H1 (cell line): ENCODE data around the gene BTNL3. TPM values are rescaled to one million over a fixed set of nuclear protein-coding genes. Genes with fewer than 3 reads are reported as not detected.

Experiments
- CTCF ChIA-PET: fragments of 300-600 bp; sonication (Branson Sonifier 250); formaldehyde crosslinking; loops from one replicate; lab custom pipeline; 2021; ENCODE audit not compliant: partially characterized antibody; lab: Charles Lee
- POLR2A ChIA-PET: fragments of 300-600 bp; sonication (Branson Sonifier 250); formaldehyde crosslinking; loops from one replicate; lab custom pipeline; 2021; ENCODE audit warnings: inconsistent platforms; ENCODE audit not compliant: partially characterized antibody; lab: Charles Lee
- DNase-seq, 2 experiments: peaks; one replicate each; pipeline versions ENCODE4 v3.0.0 to v3.0.0-alpha.2; 2010 to 2022; ENCODE audit warnings: low spot score in 2 of 2, low read depth in 1 of 2, mixed read lengths in 1 of 2
- FAIRE-seq: peaks from 2 replicates; lab custom pipeline; 2011; peaks lifted over from hg19 to GRCh38; lab: Jason Lieb, UNC
- H2AFZ ChIP-seq: 2 replicates; pipeline ENCODE4 v1.8.1; 2012; ENCODE audit warnings: low read length, inconsistent platforms
- H2AK5ac ChIP-seq: 2 replicates; pipeline ENCODE4 v1.6.1; 2013; ENCODE audit warnings: low read depth, low read length
- H2BK120ac ChIP-seq: replicated peaks from 2 replicates; pipeline ENCODE3; 2013; ENCODE audit warnings: low read depth, low read length, inconsistent platforms
- H2BK12ac ChIP-seq: 2 replicates; pipeline ENCODE4 v1.6.1; 2013; ENCODE audit warnings: low read depth, low read length
- H2BK15ac ChIP-seq: 2 replicates; pipeline ENCODE4 v1.6.1; 2013; ENCODE audit warnings: low read length
- H2BK20ac ChIP-seq: 2 replicates; pipeline ENCODE4 v1.6.1; 2013; ENCODE audit warnings: low read length
- H2BK5ac ChIP-seq: 2 replicates; pipeline ENCODE4 v1.6.1; 2013; ENCODE audit warnings: low read depth, low read length
- H3K14ac ChIP-seq: 2 replicates; pipeline ENCODE4 v1.6.1; 2013; ENCODE audit warnings: inconsistent platforms; ENCODE audit not compliant: insufficient read length
- H3K18ac ChIP-seq: 2 replicates; pipeline ENCODE4 v1.6.1; 2013; ENCODE audit warnings: low read length; ENCODE audit errors: extremely low read depth
- H3K23ac ChIP-seq: 2 replicates; pipeline ENCODE4 v1.6.1; 2013; ENCODE audit warnings: inconsistent platforms; ENCODE audit not compliant: insufficient read length
- H3K23me2 ChIP-seq: 2 replicates; pipeline ENCODE4 v1.6.1; 2013; ENCODE audit warnings: low read depth, low read length
- H3K27ac ChIP-seq: 2 replicates; pipeline ENCODE4 v1.6.1; 2011; ENCODE audit warnings: low read depth, low read length, inconsistent platforms
- H3K27me3 ChIP-seq, 4 experiments: replicated peaks in 1 of 4; 1 replicate in 1 of 4; 2 replicates in 3 of 4; pipeline versions ENCODE4 v1.6.1 to v1.8.1; 2011 to 2013; ENCODE audit warnings: low read length in 3 of 4, mild to moderate bottlenecking in 3 of 4, inconsistent platforms in 2 of 4, mixed read lengths in 2 of 4, moderate library complexity in 1 of 4; ENCODE audit not compliant: control insufficient read depth in 3 of 4, insufficient read depth in 3 of 4; ENCODE audit errors: extremely low read depth in 1 of 4
- H3K36me3 ChIP-seq, 4 experiments: 2 replicates each; pipeline versions ENCODE4 v1.6.1 to v1.8.1; 2011 to 2013; ENCODE audit warnings: mild to moderate bottlenecking in 4 of 4, low read length in 3 of 4, moderate library complexity in 2 of 4, control low read depth in 1 of 4, inconsistent platforms in 1 of 4; ENCODE audit not compliant: insufficient read depth in 4 of 4, control insufficient read depth in 2 of 4
- H3K4ac ChIP-seq: replicated peaks from 2 replicates; pipeline ENCODE3; 2013; ENCODE audit warnings: low read length, low read depth, mixed read lengths, inconsistent platforms; ENCODE audit not compliant: insufficient read length
- H3K4me1 ChIP-seq, 4 experiments: replicated peaks in 1 of 4; 1 replicate in 1 of 4; 2 replicates in 3 of 4; pipeline versions ENCODE4 v1.6.1 to v1.8.1; 2011 to 2013; ENCODE audit warnings: low read length in 3 of 4, inconsistent platforms in 2 of 4, mixed read lengths in 1 of 4; ENCODE audit not compliant: insufficient read depth in 4 of 4, control insufficient read depth in 3 of 4
- H3K4me2 ChIP-seq, 2 experiments: 2 replicates each; pipeline versions ENCODE4 v1.6.1 to v1.8.1; 2011 to 2013; ENCODE audit warnings: low read depth in 2 of 2, low read length in 2 of 2, control low read depth in 1 of 2, inconsistent platforms in 1 of 2, mild to moderate bottlenecking in 1 of 2; ENCODE audit not compliant: insufficient read depth in 1 of 2
- H3K4me3 ChIP-seq, 4 experiments: fragments of 200-600, 300-600 bp in 1 of 4; sonication (generic), shearing (Covaris generic), sonication (Bioruptor Twin) in 1 of 4; 2 replicates each; pipeline versions ENCODE4 v1.5.1 to v1.8.1; 2011 to 2016; ENCODE audit warnings: low read length in 4 of 4, low read depth in 3 of 4, control low read depth in 2 of 4, inconsistent platforms in 2 of 4, mild to moderate bottlenecking in 2 of 4, mixed read lengths in 1 of 4, moderate library complexity in 1 of 4; ENCODE audit not compliant: insufficient read depth in 2 of 4; ENCODE audit errors: extremely low read depth in 1 of 4
- H3K56ac ChIP-seq: replicated peaks from 2 replicates; pipeline ENCODE3; 2013; ENCODE audit warnings: low read depth, mild to moderate bottlenecking, mixed read lengths, low read length, inconsistent platforms; ENCODE audit not compliant: insufficient read length
- H3K79me1 ChIP-seq: 2 replicates; pipeline ENCODE4 v1.6.1; 2013; ENCODE audit warnings: low read depth, low read length, control low read depth
- H3K79me2 ChIP-seq, 2 experiments: 2 replicates each; pipeline versions ENCODE4 v1.6.1 to v1.8.1; 2012 to 2013; ENCODE audit warnings: low read length in 2 of 2, mild to moderate bottlenecking in 2 of 2, inconsistent platforms in 1 of 2; ENCODE audit not compliant: insufficient read depth in 2 of 2, control insufficient read depth in 1 of 2
- H3K9ac ChIP-seq, 4 experiments: replicated peaks in 1 of 4; 1 replicate in 1 of 4; 2 replicates in 3 of 4; pipeline versions ENCODE4 v1.6.1 to v1.8.1; 2011 to 2013; ENCODE audit warnings: low read depth in 3 of 4, low read length in 3 of 4, control low read depth in 2 of 4, mild to moderate bottlenecking in 2 of 4, moderate library complexity in 2 of 4, inconsistent platforms in 1 of 4; ENCODE audit errors: extremely low read depth in 1 of 4
- H3K9me3 ChIP-seq, 2 experiments: 2 replicates each; pipeline versions ENCODE4 v1.6.1 to v1.8.1; 2012 to 2013; ENCODE audit warnings: mild to moderate bottlenecking in 2 of 2, moderate library complexity in 2 of 2, control low read depth in 1 of 2, inconsistent platforms in 1 of 2, low read depth in 1 of 2, low read length in 1 of 2, mixed read lengths in 1 of 2; ENCODE audit not compliant: insufficient read depth in 2 of 2
- H4K20me1 ChIP-seq, 2 experiments: replicated peaks in 1 of 2; 2 replicates each; pipeline versions ENCODE3 to v1.8.1; 2011 to 2013; ENCODE audit warnings: inconsistent platforms in 2 of 2, low read length in 2 of 2, mild to moderate bottlenecking in 1 of 2; ENCODE audit not compliant: insufficient read depth in 2 of 2, control insufficient read depth in 1 of 2
- H4K5ac ChIP-seq: 2 replicates; pipeline ENCODE4 v1.6.1; 2013; ENCODE audit warnings: low read length, low read depth, mixed read lengths, inconsistent platforms; ENCODE audit not compliant: insufficient read length
- H4K8ac ChIP-seq: 2 replicates; pipeline ENCODE4 v1.8.0; 2013; ENCODE audit warnings: mild to moderate bottlenecking, moderate library complexity, low read length, inconsistent platforms; ENCODE audit not compliant: insufficient read depth; ENCODE audit errors: extremely low read depth
- H4K91ac ChIP-seq: replicated peaks from 2 replicates; pipeline ENCODE3; 2013; ENCODE audit warnings: low read length, mixed read lengths, inconsistent platforms; ENCODE audit not compliant: insufficient read length
- BACH1 ChIP-seq: IDR thresholded peaks from 2 replicates; pipeline ENCODE4 v1.6.1; 2012; ENCODE audit warnings: low read length, improper control_type of control experiment
- HDAC2 ChIP-seq, 2 experiments: fragments of 300-600 bp in 1 of 2; sonication (generic) in 1 of 2; IDR thresholded peaks; 2 replicates each; pipeline ENCODE4 v1.6.1; 2011 to 2012; ENCODE audit warnings: low read depth in 2 of 2, low read length in 2 of 2, mild to moderate bottlenecking in 2 of 2, moderate library complexity in 2 of 2, borderline replicate concordance in 1 of 2, inconsistent platforms in 1 of 2
- POU5F1 ChIP-seq: IDR thresholded peaks from 2 replicates; pipeline ENCODE4 v1.6.1; 2011; ENCODE audit warnings: low read depth, mild to moderate bottlenecking, low read length, moderate library complexity
- TBP ChIP-seq: IDR thresholded peaks from 2 replicates; pipeline ENCODE4 v1.6.1; 2011; ENCODE audit warnings: low read depth, low read length, improper control_type of control experiment
- ZNF274 ChIP-seq: IDR thresholded peaks from 2 replicates; pipeline ENCODE4 v1.7.0; 2012; ENCODE audit warnings: low read length, borderline replicate concordance; ENCODE audit errors: extremely low read depth
- WGBS, 2 experiments: shearing (Covaris generic) in 1 of 2; methylation state at CpG; one replicate each; pipeline versions ENCODE4 v1.1.6 to v1.1.7; 2013 to 2015; ENCODE audit warnings: low lambda C conversion rate in 2 of 2, mixed read lengths in 2 of 2, inconsistent platforms in 1 of 2, low coverage in 1 of 2, missing lambda C conversion rate in 1 of 2; ENCODE audit not compliant: insufficient replicate concordance in 2 of 2, insufficient coverage in 1 of 2, insufficient read length in 1 of 2; ENCODE audit errors: extremely low coverage in 1 of 2, missing lambda C conversion rate in 1 of 2; 5-methylcytosine and 5-hydroxymethylcytosine counted together
- polyA plus RNA-seq, 7 experiments: library from polyadenylated mRNA; depleted of rRNA in 3 of 7; stranded (reverse) in 5 of 7; unstranded in 2 of 7; fragments of >200 nt in 5 of 7; fragments of 200-250 nt in 2 of 7; gene quantifications; 1 replicate in 5 of 7; 2 replicates in 1 of 7; 4 replicates in 1 of 7; pipeline versions ENCODE4 v1.2.1 to v1.2.3, GENCODE V29; 2011 to 2013; ENCODE audit warnings: missing spikeins in 2 of 7, mixed read lengths in 2 of 7
- total RNA-seq: library from RNA; stranded (reverse); fragmentation: NEBNext Ultra II Directional; extraction: Animal tissue kit (Norgen Biotek cat#: 25700); gene quantifications from 2 replicates; pipeline ENCODE4 v1.2.1, GENCODE V29; 2021
- TF ChIP-seq, protein P1 (sequence below), 3 experiments: IDR thresholded peaks; 1 replicate in 2 of 3; 2 replicates in 1 of 3; pipeline versions ENCODE4 v1.5.1 to v1.6.1; 2011; ENCODE audit warnings: low read length in 3 of 3, mild to moderate bottlenecking in 3 of 3, inconsistent platforms in 2 of 3, low read depth in 1 of 3, moderate library complexity in 1 of 3; ENCODE audit not compliant: insufficient read depth in 1 of 3; ENCODE audit errors: control extremely low read depth in 1 of 3

Gene BTNL3
- total and polyA plus RNA-seq, 2 of the 8 experiments (the other 6 are each of a cell fraction or from before 2014, with no cell fraction given): not detected

DNA sequence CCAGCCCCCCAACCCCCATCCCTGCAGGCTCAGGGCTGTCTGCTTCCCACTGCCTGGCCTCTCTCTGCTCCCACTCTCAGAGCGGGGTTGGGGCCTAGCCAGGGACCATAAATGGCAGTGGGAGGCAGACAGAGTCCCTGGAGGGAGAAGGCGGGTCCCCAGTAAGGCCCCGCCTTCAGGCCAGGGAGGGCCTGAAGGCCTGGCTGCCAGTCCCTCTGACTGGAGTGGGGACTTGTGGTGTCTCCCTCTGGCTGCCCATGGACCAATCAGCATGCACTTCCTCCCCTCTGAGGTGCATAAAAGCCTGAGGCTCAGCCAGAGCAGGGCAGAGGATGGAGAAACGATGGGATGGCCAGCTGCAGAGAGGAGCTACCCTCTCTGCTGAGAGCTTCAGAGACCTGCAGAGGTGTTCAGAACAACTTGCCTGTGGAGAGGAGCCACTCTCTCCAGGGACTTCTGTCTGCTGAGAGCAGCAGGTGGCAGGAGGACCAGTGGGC is 48.8 kb downstream of the BTNL3 start:
- Histone ChIP-seq H3K23me2 (no peaks in the 10 kb centered on the region), H4K5ac (no peak overlapping the region), H3K9me3 (peaks cover 2 to 8% of the 10 kb centered on the region in 2 experiments; a peak in 2 of 4 replicates), H2BK120ac (no peak overlapping the region), H3K14ac (no peak overlapping the region), H3K18ac (no peak overlapping the region), H2AK5ac (no peak overlapping the region), H3K23ac (no peak overlapping the region), H3K4me1 (peaks cover 0 to 13% (median 8%) of the 10 kb centered on the region in 4 experiments; a peak in 5 of 7 replicates), H2BK15ac (no peak overlapping the region), H4K20me1 (no peaks in the 10 kb centered on the region), H3K9ac (no peak overlapping the region), H3K79me1 (no peaks in the 10 kb centered on the region), H2BK20ac (no peak overlapping the region), H2BK12ac (no peak overlapping the region), H4K8ac (no peak overlapping the region; the same call in 1 of the 2 replicates), H3K79me2 (no peaks in the 10 kb centered on the region), H3K4me3 (no peak overlapping the region), H3K4ac (no peak overlapping the region), H3K36me3 (no peaks in the 10 kb centered on the region), H3K27ac (no peak overlapping the region), H4K91ac (no peak overlapping the region), H2AFZ (no peak overlapping the region), H2BK5ac (no peak overlapping the region), H3K56ac (no peak overlapping the region), H3K4me2 (no peak overlapping the region), H3K27me3 (no peaks in the 10 kb centered on the region; a peak in 1 of 7 replicates)
- ChIA-PET CTCF (interaction anchor here (1.4 kb wide), 1 partner anchor 11 kb away, joined by 9 read pairs; no protein-coding TSS in a partner anchor), POLR2A (interaction anchor here (0.6 to 2.6 kb wide), 3 partner anchors 9 to 178 kb away, joined by 3 to 11 read pairs (median 3); no protein-coding TSS in a partner anchor)
- no peak for FAIRE-seq
- WGBS, 2 experiments: 78% methylated on average over 4 of the region's 4 CpGs; no CpG with 5 or more reads in 1 of the 2 experiments
- DNase-seq: peak in 1 of 2 experiments; percentile 48
- TF ChIP-seq BACH1 (no peak), POU5F1 (no peak), TBP (peak; percentile 47; the same call in 1 of the 2 replicates), ZNF274 (no peak), HDAC2 (IDR thresholded peaks at IDR 0.05; ENCODE audit: borderline replicate concordance in 1 of 2, low read depth in 2 of 2, low read length in 2 of 2) (no peak)
- TF ChIP-seq, protein P1, sequence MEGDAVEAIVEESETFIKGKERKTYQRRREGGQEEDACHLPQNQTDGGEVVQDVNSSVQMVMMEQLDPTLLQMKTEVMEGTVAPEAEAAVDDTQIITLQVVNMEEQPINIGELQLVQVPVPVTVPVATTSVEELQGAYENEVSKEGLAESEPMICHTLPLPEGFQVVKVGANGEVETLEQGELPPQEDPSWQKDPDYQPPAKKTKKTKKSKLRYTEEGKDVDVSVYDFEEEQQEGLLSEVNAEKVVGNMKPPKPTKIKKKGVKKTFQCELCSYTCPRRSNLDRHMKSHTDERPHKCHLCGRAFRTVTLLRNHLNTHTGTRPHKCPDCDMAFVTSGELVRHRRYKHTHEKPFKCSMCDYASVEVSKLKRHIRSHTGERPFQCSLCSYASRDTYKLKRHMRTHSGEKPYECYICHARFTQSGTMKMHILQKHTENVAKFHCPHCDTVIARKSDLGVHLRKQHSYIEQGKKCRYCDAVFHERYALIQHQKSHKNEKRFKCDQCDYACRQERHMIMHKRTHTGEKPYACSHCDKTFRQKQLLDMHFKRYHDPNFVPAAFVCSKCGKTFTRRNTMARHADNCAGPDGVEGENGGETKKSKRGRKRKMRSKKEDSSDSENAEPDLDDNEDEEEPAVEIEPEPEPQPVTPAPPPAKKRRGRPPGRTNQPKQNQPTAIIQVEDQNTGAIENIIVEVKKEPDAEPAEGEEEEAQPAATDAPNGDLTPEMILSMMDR (IDR thresholded peaks at IDR 0.05; ENCODE audit: control extremely low read depth in 1 of 3, insufficient read depth in 1 of 3, low read depth in 1 of 3, low read length in 3 of 3): peak in 1 of 3 experiments; percentile 6; a peak in 1 of 4 replicates
